CD14-positive monocyte (primary cell): Measurements from ENCODE around the gene PDGFA. TPM values are rescaled to one million over a fixed set of nuclear protein-coding genes. Genes with fewer than 3 reads are reported as not detected.

Source experiments
- DNase-seq, 3 donors: peaks; one replicate each; pipeline ENCODE4 v3.0.0-alpha.2; 2011 to 2022
- H2AFZ ChIP-seq: 2 replicates; pipeline ENCODE4 v1.6.0; 2012; ENCODE audit warnings: mild to moderate bottlenecking, low read depth, low read length, inconsistent platforms; ENCODE audit not compliant: insufficient read depth, poor library complexity, severe bottlenecking
- H3K27ac ChIP-seq, 2 donors: 1 replicate in 1 of 2; 2 replicates in 1 of 2; pipeline ENCODE4 v1.5.1; 2012 to 2013; ENCODE audit warnings: low read length in 2 of 2, control low read depth in 1 of 2, inconsistent platforms in 1 of 2, low read depth in 1 of 2, mild to moderate bottlenecking in 1 of 2
- H3K27me3 ChIP-seq, 2 donors: one replicate each; pipeline versions ENCODE4 v1.6.0 to v1.6.1; 2011 to 2013; ENCODE audit warnings: low read length in 2 of 2; ENCODE audit not compliant: control insufficient read depth in 2 of 2, insufficient read depth in 2 of 2
- H3K36me3 ChIP-seq, 2 donors: replicated peaks in 1 of 2; 1 replicate in 1 of 2; 2 replicates in 1 of 2; pipeline versions ENCODE4 v1.5.1 to v1.6.1; 2012 to 2013; ENCODE audit warnings: low read length in 2 of 2, control low read depth in 1 of 2, inconsistent platforms in 1 of 2, mild to moderate bottlenecking in 1 of 2; ENCODE audit not compliant: insufficient read depth in 2 of 2, control insufficient read depth in 1 of 2
- H3K4me1 ChIP-seq, 2 donors: 1 replicate in 1 of 2; 2 replicates in 1 of 2; pipeline versions ENCODE4 v1.5.1 to v1.6.1; 2012 to 2013; ENCODE audit warnings: low read length in 2 of 2, control low read depth in 1 of 2, inconsistent platforms in 1 of 2, mild to moderate bottlenecking in 1 of 2, moderate library complexity in 1 of 2; ENCODE audit not compliant: insufficient read depth in 2 of 2, control insufficient read depth in 1 of 2
- H3K4me2 ChIP-seq: replicated peaks from 2 replicates; pipeline ENCODE3; 2012; ENCODE audit warnings: low read length, moderate library complexity, mild to moderate bottlenecking; ENCODE audit not compliant: poor library complexity, severe bottlenecking; ENCODE audit errors: extremely low read depth
- H3K4me3 ChIP-seq, 3 experiments: fragments of 200-600 bp in 1 of 3; sonication (generic) in 1 of 3; replicated peaks in 1 of 3; 1 replicate in 2 of 3; 2 replicates in 1 of 3; pipeline ENCODE4 v1.5.1; 2011 to 2013; ENCODE audit warnings: low read length in 3 of 3, mild to moderate bottlenecking in 3 of 3, control low read depth in 2 of 3, low read depth in 2 of 3, inconsistent platforms in 1 of 3, moderate library complexity in 1 of 3
- H3K79me2 ChIP-seq: 2 replicates; pipeline ENCODE4 v1.6.0; 2012; ENCODE audit warnings: mild to moderate bottlenecking, control low read depth, inconsistent platforms, low read length, moderate library complexity; ENCODE audit not compliant: insufficient read depth
- H3K9ac ChIP-seq: 2 replicates; pipeline ENCODE4 v1.6.0; 2017; ENCODE audit warnings: low read length, mild to moderate bottlenecking; ENCODE audit not compliant: insufficient read depth, poor library complexity, severe bottlenecking
- H3K9me3 ChIP-seq, 2 donors: replicated peaks in 1 of 2; 1 replicate in 1 of 2; 2 replicates in 1 of 2; pipeline versions ENCODE4 v1.5.1 to v1.6.1; 2012 to 2013; ENCODE audit warnings: low read length in 2 of 2, control low read depth in 1 of 2; ENCODE audit not compliant: control insufficient read depth in 1 of 2, insufficient read depth in 1 of 2
- H4K20me1 ChIP-seq: 2 replicates; pipeline ENCODE4 v1.6.0; 2012; ENCODE audit warnings: mild to moderate bottlenecking, low read length, control low read depth, moderate library complexity; ENCODE audit not compliant: insufficient read depth
- H3K27ac Mint-ChIP-seq, 7 donors: one replicate each; pipeline ENCODE4 v1.8.0; 2020; ENCODE audit warnings: mild to moderate bottlenecking in 7 of 7, mixed read lengths in 7 of 7, moderate library complexity in 6 of 7, inconsistent platforms in 2 of 7
- H3K27me3 Mint-ChIP-seq, 3 donors: one replicate each; pipeline ENCODE4 v1.8.0; 2021 to 2022; ENCODE audit warnings: low read depth in 3 of 3, mild to moderate bottlenecking in 3 of 3, mixed read lengths in 3 of 3, moderate library complexity in 3 of 3, inconsistent platforms in 1 of 3
- H3K36me3 Mint-ChIP-seq, 2 donors: one replicate each; pipeline ENCODE4 v1.8.0; 2020; ENCODE audit warnings: mixed read lengths in 2 of 2, inconsistent platforms in 1 of 2, mild to moderate bottlenecking in 1 of 2
- H3K4me1 Mint-ChIP-seq: one replicate; pipeline ENCODE4 v1.8.0; 2020; ENCODE audit warnings: mild to moderate bottlenecking, mixed read lengths
- H3K4me3 Mint-ChIP-seq, 2 donors: one replicate each; pipeline ENCODE4 v1.8.0; 2020; ENCODE audit warnings: mild to moderate bottlenecking in 2 of 2, mixed read lengths in 2 of 2, moderate library complexity in 1 of 2
- H3K9me3 Mint-ChIP-seq, 7 donors: one replicate each; pipeline ENCODE4 v1.8.0; 2020 to 2022; ENCODE audit warnings: mixed read lengths in 7 of 7, mild to moderate bottlenecking in 6 of 7, moderate library complexity in 6 of 7, inconsistent platforms in 2 of 7
- CTCF ChIP-seq: fragments of 200-600 bp; IDR thresholded peaks from one replicate; pipeline ENCODE4 v1.8.0; 2022; ENCODE audit warnings: antibody characterized with exemption, mild to moderate bottlenecking
- WGBS: methylation state at CpG from one replicate; pipeline ENCODE4 v1.1.5; 2013; ENCODE audit warnings: missing lambda C conversion rate; ENCODE audit not compliant: insufficient coverage; 5-methylcytosine and 5-hydroxymethylcytosine counted together
- intact Hi-C, 2 donors: fragments of 100-400 bp; cut with micrococcal nuclease; formaldehyde crosslinking; loops; one replicate each; pipeline versions ENCODE4 v1.15.0 to v1.15.1; 2023
- polyA plus RNA-seq, 3 donors: library from polyadenylated mRNA; depleted of rRNA in 1 of 3; unstranded in 2 of 3; stranded (reverse) in 1 of 3; fragments of 300-500 nt in 2 of 3; fragments of >200 nt in 1 of 3; fragmentation: Illumina TruSeq in 2 of 3; gene quantifications; 1 replicate in 2 of 3; 2 replicates in 1 of 3; pipeline ENCODE4 v1.2.3, GENCODE V29; 2012 to 2021

The PDGFA gene
- polyA plus RNA-seq, 3 donors: 0.29 TPM; not detected in 2

GRCh38 chr7:523347-524336 lies 4.0 kb upstream of the PDGFA start:
- no peaks in the 10 kb centered on the region for H3K36me3 ChIP-seq
- no peaks in the 10 kb centered on the region for H3K36me3 Mint-ChIP-seq
- H3K9me3 Mint-ChIP-seq: peaks cover 0 to 13% (median 2%) of the 10 kb centered on the region in 7 donors
- no peak for DNase-seq
- H3K9me3 ChIP-seq: peaks cover 0 to 9% of the 10 kb centered on the region in 2 donors
- H3K9ac ChIP-seq: no peak overlapping the region
- H3K27ac ChIP-seq: no peak overlapping the region
- H3K27me3 ChIP-seq: peaks cover 22 to 60% of the 10 kb centered on the region in 2 donors
- H4K20me1 ChIP-seq: no peaks in the 10 kb centered on the region
- intact Hi-C loops: no loop called here
- H3K4me2 ChIP-seq: no peak overlapping the region
- peaks cover 2% of the 10 kb centered on the region for H3K4me1 Mint-ChIP-seq
- H3K4me3 Mint-ChIP-seq: peak overlapping the region in 1 of 2 donors; percentile 81
- H2AFZ ChIP-seq: no peak overlapping the region
- H3K27ac Mint-ChIP-seq: peak overlapping the region in 2 of 7 donors; percentile 8 to 49
- H3K79me2 ChIP-seq: no peaks in the 10 kb centered on the region
- no peak for TF ChIP-seq CTCF
- WGBS: 79% methylated on average over 23 of the region's 28 CpGs
- H3K4me1 ChIP-seq: peaks cover 6 to 17% of the 10 kb centered on the region in 2 donors
- no peak overlapping the region for H3K4me3 ChIP-seq
- H3K27me3 Mint-ChIP-seq: peaks cover 48 to 61% (median 55%) of the 10 kb centered on the region in 3 donors

- H3K4me1 ChIP-seq: peaks cover 6 to 17% of the 10 kb centered on the region in 2 donors
- no peak overlapping the region for H2AFZ ChIP-seq
- H3K36me3 ChIP-seq: no peaks in the 10 kb centered on the region
- peaks cover 25 to 66% of the 10 kb centered on the region in 2 donors for H3K27me3 ChIP-seq
- DNase-seq: no peak
- H3K27me3 Mint-ChIP-seq: peaks cover 52 to 68% (median 60%) of the 10 kb centered on the region in 3 donors
- H3K4me2 ChIP-seq: peak overlapping the region; percentile 70
- peak overlapping the region in 1 of 7 donors; percentile 8 for H3K27ac Mint-ChIP-seq
- peak overlapping the region in 1 of 3 experiments; percentile 69 for H3K4me3 ChIP-seq
- TF ChIP-seq CTCF: no peak
- H3K4me3 Mint-ChIP-seq: peak overlapping the region in 1 of 2 donors; percentile 81
- peaks cover 6% of the 10 kb centered on the region for H3K4me1 Mint-ChIP-seq
- H3K27ac ChIP-seq: no peak overlapping the region
- intact Hi-C loops: no loop called here
- H3K9me3 ChIP-seq: peaks cover 0 to 9% of the 10 kb centered on the region in 2 donors
- H3K9ac ChIP-seq: no peak overlapping the region
- peaks cover 0 to 16% (median 3%) of the 10 kb centered on the region in 7 donors for H3K9me3 Mint-ChIP-seq
- H3K36me3 Mint-ChIP-seq: no peaks in the 10 kb centered on the region
- no peaks in the 10 kb centered on the region for H3K79me2 ChIP-seq
- H4K20me1 ChIP-seq: no peaks in the 10 kb centered on the region
- 36% methylated on average over 7 of the region's 21 CpGs for WGBS
These were observed 3.3 kb upstream of the PDGFA start for GRCh38 chr7:522951-523314.
